ENCODE results near the gene NLRP1. TPM values are rescaled to one million over a fixed set of nuclear protein-coding genes. Genes with fewer than 3 reads are reported as not detected.

The NLRP1 gene
- total RNA-seq, 1 donor from 2014 or later: 25.6 TPM

- no peak for DNase-seq
Measured at GRCh38 chr17:5516060-5516792, 68.1 kb downstream of the NLRP1 start.

- no peak for DNase-seq
Measured at GRCh38 chr17:5514976-5515375, 69.3 kb downstream of the NLRP1 start.

- DNase-seq: no peak
Measured at GRCh38 chr17:5513628-5514027, 70.7 kb downstream of the NLRP1 start.

- no peak for DNase-seq
Measured at GRCh38 chr17:5511401-5512225, 72.7 kb downstream of the NLRP1 start.

- DNase-seq: no peak
Measured at GRCh38 chr17:5510771-5511170, 73.5 kb downstream of the NLRP1 start.

GRCh38 chr17:5509482-5509881 lies 74.8 kb downstream of the NLRP1 start:
- no peak for DNase-seq

GRCh38 chr17:5508810-5509209 lies 75.5 kb downstream of the NLRP1 start:
- no peak for DNase-seq

- DNase-seq: no peak
Measured at GRCh38 chr17:5506307-5506706, 78.0 kb downstream of the NLRP1 start.

GRCh38 chr17:5502552-5502951 lies 81.8 kb downstream of the NLRP1 start:
- no peak for DNase-seq

GRCh38 chr17:5501685-5502084 lies 82.6 kb downstream of the NLRP1 start:
- DNase-seq: no peak

- peak; percentile 90 for DNase-seq
Measured at GRCh38 chr17:5500589-5501391, 83.5 kb downstream of the NLRP1 start.

GRCh38 chr17:5500247-5500588 lies 84.1 kb downstream of the NLRP1 start:
- no peak for DNase-seq

- no peak for DNase-seq
Measured at GRCh38 chr17:5499476-5500231, 84.7 kb downstream of the NLRP1 start.

GRCh38 chr17:5492970-5493369 lies 91.3 kb downstream of the NLRP1 start:
- no peak for DNase-seq

- no peak for DNase-seq
Measured at GRCh38 chr17:5488752-5489151, 95.6 kb downstream of the NLRP1 start.

- peak; percentile 99 for DNase-seq
Measured at GRCh38 chr17:5486206-5487124, 97.8 kb downstream of the NLRP1 start, which contains the start of gene MIS12. TSS of gene MIS12 (plus strand) at chr17:5486566. CDS start at chr17:5488863, 2,297 bp downstream.

- DNase-seq: no peak
Measured at GRCh38 chr17:5485270-5486205, 98.8 kb downstream of the NLRP1 start, which contains the start of gene DERL2. TSS of gene DERL2 (minus strand) at chr17:5486178. CDS start at chr17:5486161, 17 bp downstream.

- no peak for DNase-seq
Measured at GRCh38 chr17:5481451-5481850, 102.9 kb downstream of the NLRP1 start.

GRCh38 chr17:5480962-5481361 lies 103.3 kb downstream of the NLRP1 start:
- no peak for DNase-seq

- no peak for DNase-seq
Measured at GRCh38 chr17:5478992-5479391, 105.3 kb downstream of the NLRP1 start.
